ENCODE results near the gene IDI1.
A peak's percentile ranks its signal among the peaks of the same experiment; 100 is the strongest.

Gene IDI1

GRCh38 chr10:994836-995558, 53.9 kb downstream of the IDI1 start:
- no peak for DNase-seq (ENCODE audit: low read depth)

DNA sequence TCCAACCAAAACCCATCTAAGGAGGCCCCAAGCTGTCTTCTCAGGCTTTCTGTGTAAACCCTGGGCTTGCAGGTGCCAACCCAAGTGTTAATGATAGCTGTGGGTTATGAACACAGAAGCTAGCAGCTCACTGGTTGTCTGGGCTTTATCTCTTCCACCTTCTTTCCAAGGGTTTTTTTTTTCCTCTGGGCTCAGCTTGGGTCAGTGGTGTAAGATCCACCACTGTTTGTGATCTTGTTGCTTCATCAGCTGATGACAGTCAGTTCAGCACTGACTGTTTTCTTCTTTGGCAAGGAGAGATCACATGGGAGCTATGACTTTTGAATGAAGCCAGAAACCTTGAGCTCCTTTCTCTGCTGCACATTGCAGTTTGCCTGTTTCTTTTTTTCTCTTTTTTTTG, 56.0 kb downstream of the IDI1 start:
- DNase-seq (ENCODE audit: low read depth) = peak; percentile 43

GRCh38 chr10:992467-992866, 56.5 kb downstream of the IDI1 start:
- no peak for DNase-seq (ENCODE audit: low read depth)

DNA sequence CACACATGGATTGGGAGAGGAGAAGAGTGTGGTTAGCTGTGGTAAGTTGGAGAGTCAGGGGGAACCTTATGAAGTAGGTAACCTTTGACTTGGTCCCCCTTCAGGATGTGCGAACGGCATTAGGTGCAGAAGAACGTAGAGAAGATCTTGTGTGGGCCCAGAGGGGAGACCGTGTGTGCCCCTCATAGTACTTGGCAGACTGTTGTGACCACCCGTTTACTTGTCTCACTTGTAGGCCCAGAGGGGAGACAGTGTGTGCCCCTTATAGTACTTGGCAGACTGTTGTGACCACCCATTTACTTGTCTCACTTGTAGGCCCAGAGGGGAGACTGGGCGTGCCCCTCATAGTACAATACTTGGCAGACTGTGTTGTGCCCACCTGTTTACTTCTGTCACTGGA, 58.1 kb downstream of the IDI1 start:
- no peak for DNase-seq (ENCODE audit: low read depth)

Measured in fibroblast of gingiva (primary cell).